Fibroblast of skin of left quadriceps (primary cell): Measurements from ENCODE around the gene DNAJC19.

ENCODE experiments used
- DNase-seq, 2 experiments: peaks; one replicate each; pipeline ENCODE4 v3.0.0-alpha.2; 2013; ENCODE audit warnings: low read depth in 2 of 2

The DNAJC19 gene

GRCh38 chr3:180961087-180961486 lies 28.4 kb downstream of the DNAJC19 start:
- DNase-seq = no peak

GRCh38 chr3:180959691-180960090 lies 29.8 kb downstream of the DNAJC19 start:
- no peak for DNase-seq

- DNase-seq = no peak
Measured at GRCh38 chr3:180947761-180948390, 41.7 kb downstream of the DNAJC19 start.

- no peak for DNase-seq
Measured at GRCh38 chr3:180940826-180941225, 48.7 kb downstream of the DNAJC19 start.

- DNase-seq = no peak
Measured at GRCh38 chr3:180934638-180935037, 54.9 kb downstream of the DNAJC19 start.
